Stomach (tissue), 4 donors: Measurements from ENCODE around the gene C9orf152.
A peak's percentile ranks its signal among the peaks of the same experiment; 100 is the strongest.

Experiments used
- POLR2A ChIP-seq, 4 donors: fragments of 450-650 bp; IDR thresholded peaks; one replicate each; pipeline ENCODE4 v1.6.1; 2016; ENCODE audit warnings: antibody characterized with exemption in 4 of 4, control low read depth in 2 of 4, mild to moderate bottlenecking in 1 of 4, moderate library complexity in 1 of 4
- TF ChIP-seq, protein P1 (sequence below), 7 experiments: fragments of 450-650 bp in 4 of 7; fragments of 200-600 bp in 3 of 7; sonication (generic) in 3 of 7; IDR thresholded peaks; one replicate each; pipeline ENCODE4 v1.5.1; 2016 to 2019; ENCODE audit warnings: antibody characterized with exemption in 7 of 7, control low read depth in 2 of 7, mild to moderate bottlenecking in 1 of 7

DNA sequence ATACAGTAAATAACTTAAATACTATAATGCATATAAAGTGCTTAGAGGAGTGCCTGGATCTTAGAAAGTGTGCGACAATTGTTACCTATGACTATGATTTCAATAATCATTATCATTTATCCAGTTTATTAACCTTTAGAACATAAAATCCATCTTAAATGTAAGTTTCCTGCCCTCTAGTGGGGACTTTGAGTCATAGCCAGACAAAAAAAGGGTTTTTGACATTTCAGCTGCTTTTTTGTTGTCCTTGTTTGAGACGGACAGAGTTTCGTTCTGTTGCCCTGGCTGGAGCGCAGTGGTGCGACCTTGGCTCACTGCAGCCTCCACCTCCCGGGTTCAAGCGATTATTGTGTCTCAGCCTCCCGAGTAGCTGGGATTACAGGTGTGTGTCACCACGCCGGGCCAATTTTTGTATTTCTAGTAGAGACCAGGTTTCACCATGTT lies 9.7 kb upstream of the C9orf152 start:
- TF ChIP-seq, protein P1, sequence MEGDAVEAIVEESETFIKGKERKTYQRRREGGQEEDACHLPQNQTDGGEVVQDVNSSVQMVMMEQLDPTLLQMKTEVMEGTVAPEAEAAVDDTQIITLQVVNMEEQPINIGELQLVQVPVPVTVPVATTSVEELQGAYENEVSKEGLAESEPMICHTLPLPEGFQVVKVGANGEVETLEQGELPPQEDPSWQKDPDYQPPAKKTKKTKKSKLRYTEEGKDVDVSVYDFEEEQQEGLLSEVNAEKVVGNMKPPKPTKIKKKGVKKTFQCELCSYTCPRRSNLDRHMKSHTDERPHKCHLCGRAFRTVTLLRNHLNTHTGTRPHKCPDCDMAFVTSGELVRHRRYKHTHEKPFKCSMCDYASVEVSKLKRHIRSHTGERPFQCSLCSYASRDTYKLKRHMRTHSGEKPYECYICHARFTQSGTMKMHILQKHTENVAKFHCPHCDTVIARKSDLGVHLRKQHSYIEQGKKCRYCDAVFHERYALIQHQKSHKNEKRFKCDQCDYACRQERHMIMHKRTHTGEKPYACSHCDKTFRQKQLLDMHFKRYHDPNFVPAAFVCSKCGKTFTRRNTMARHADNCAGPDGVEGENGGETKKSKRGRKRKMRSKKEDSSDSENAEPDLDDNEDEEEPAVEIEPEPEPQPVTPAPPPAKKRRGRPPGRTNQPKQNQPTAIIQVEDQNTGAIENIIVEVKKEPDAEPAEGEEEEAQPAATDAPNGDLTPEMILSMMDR (IDR thresholded peaks at IDR 0.05) = peak in 5 of 7 experiments; percentile 71 to 84 (median 79)
- no peak for TF ChIP-seq POLR2A (IDR thresholded peaks at IDR 0.05)
